B cell (primary cell): ENCODE data around the gene FAM53B. TPM values are rescaled to one million over a fixed set of nuclear protein-coding genes. Genes with fewer than 3 reads are reported as not detected.

ENCODE experiments used
- ATAC-seq: fragments of 200-7000 bp; cut with Tn5 transposase; one replicate; pipeline ENCODE4 v1.10.0; 2021; ENCODE audit warnings: low read depth, mild to moderate bottlenecking, moderate number of reproducible peaks, moderate library complexity
- CTCF ChIA-PET: fragments of 350-600 bp; sonication (Branson Sonifier 250); formaldehyde crosslinking; loops from one replicate; lab custom pipeline; 2021; ENCODE audit warnings: antibody characterized with exemption, inconsistent platforms; lab: Charles Lee
- POLR2A ChIA-PET: fragments of 350-600 bp; sonication (Branson Sonifier 250); formaldehyde crosslinking; loops from one replicate; lab custom pipeline; 2021; ENCODE audit warnings: antibody characterized with exemption; lab: Charles Lee
- DNase-seq: peaks from one replicate; pipeline ENCODE4 v3.0.0; 2013
- H2AFZ ChIP-seq: 2 replicates; pipeline ENCODE4 v1.6.1; 2012; ENCODE audit warnings: mild to moderate bottlenecking, low read depth, low read length; ENCODE audit not compliant: insufficient read depth, poor library complexity, severe bottlenecking
- H3K27ac ChIP-seq, 2 donors: 1 replicate in 1 of 2; 2 replicates in 1 of 2; pipeline ENCODE4 v1.5.1; 2012 to 2013; ENCODE audit warnings: low read length in 2 of 2, mild to moderate bottlenecking in 2 of 2, moderate library complexity in 1 of 2
- H3K27me3 ChIP-seq, 4 experiments: fragments of 200-600 bp in 1 of 4; sonication (generic) in 1 of 4; replicated peaks in 1 of 4; 1 replicate in 2 of 4; 2 replicates in 2 of 4; pipeline versions ENCODE4 v1.6.1 to v1.7.0; 2013 to 2016; ENCODE audit warnings: low read length in 3 of 4, mild to moderate bottlenecking in 2 of 4, mixed read lengths in 1 of 4, moderate library complexity in 1 of 4; ENCODE audit not compliant: insufficient read depth in 4 of 4, control insufficient read depth in 3 of 4; ENCODE audit errors: control extremely low read depth in 1 of 4
- H3K36me3 ChIP-seq, 2 experiments: replicated peaks in 1 of 2; 1 replicate in 1 of 2; 2 replicates in 1 of 2; pipeline versions ENCODE4 v1.6.1 to v1.7.1; 2013; ENCODE audit warnings: low read length in 1 of 2; ENCODE audit not compliant: insufficient read depth in 2 of 2, control insufficient read depth in 1 of 2; ENCODE audit errors: control extremely low read depth in 1 of 2, extremely low read depth in 1 of 2
- H3K4me1 ChIP-seq, 2 donors: fragments of 200-600 bp in 1 of 2; sonication (generic) in 1 of 2; 1 replicate in 1 of 2; 2 replicates in 1 of 2; pipeline versions ENCODE4 v1.5.1 to v1.6.1; 2013 to 2017; ENCODE audit warnings: low read length in 2 of 2; ENCODE audit not compliant: control insufficient read depth in 2 of 2, insufficient read depth in 2 of 2
- H3K4me2 ChIP-seq: replicated peaks from 2 replicates; pipeline ENCODE3; 2012; ENCODE audit warnings: mild to moderate bottlenecking, low read depth, low read length; ENCODE audit not compliant: poor library complexity, severe bottlenecking
- H3K4me3 ChIP-seq, 5 experiments: fragments of 200-600 bp in 1 of 5; sonication (generic) in 1 of 5; 1 replicate in 3 of 5; 2 replicates in 2 of 5; pipeline versions ENCODE4 v1.5.1 to v1.7.0; 2011 to 2016; ENCODE audit warnings: low read length in 4 of 5, mild to moderate bottlenecking in 4 of 5, low read depth in 2 of 5, control low read depth in 1 of 5, moderate library complexity in 1 of 5; ENCODE audit not compliant: insufficient read depth in 1 of 5; ENCODE audit errors: control extremely low read depth in 1 of 5, extremely low read depth in 1 of 5
- H3K79me2 ChIP-seq: fragments of 200-600 bp; sonication (generic); one replicate; pipeline ENCODE4 v1.6.0; 2016; ENCODE audit warnings: low read length; ENCODE audit not compliant: control insufficient read depth, insufficient read depth
- H3K9ac ChIP-seq: fragments of 200-600 bp; sonication (generic); 2 replicates; pipeline ENCODE4 v1.6.1; 2017; ENCODE audit warnings: mild to moderate bottlenecking, low read length, moderate library complexity
- H3K9me3 ChIP-seq, 3 donors: one replicate each; pipeline versions ENCODE4 v1.6.1 to v1.7.1; 2013; ENCODE audit warnings: low read length in 2 of 3; ENCODE audit not compliant: control insufficient read depth in 2 of 3, insufficient read depth in 1 of 3; ENCODE audit errors: control extremely low read depth in 1 of 3
- H4K20me1 ChIP-seq: 2 replicates; pipeline ENCODE4 v1.6.0; 2012; ENCODE audit warnings: mild to moderate bottlenecking, low read length; ENCODE audit not compliant: insufficient read depth, control insufficient read depth, poor library complexity, severe bottlenecking
- H3K27ac Mint-ChIP-seq: one replicate; pipeline ENCODE4 v1.8.0; 2021; ENCODE audit warnings: mixed read lengths
- H3K27me3 Mint-ChIP-seq: one replicate; pipeline ENCODE4 v1.8.0; 2021; ENCODE audit warnings: mixed read lengths
- H3K4me1 Mint-ChIP-seq: one replicate; pipeline ENCODE4 v1.8.0; 2021; ENCODE audit warnings: mixed read lengths
- H3K4me3 Mint-ChIP-seq: one replicate; pipeline ENCODE4 v1.8.0; 2021; ENCODE audit warnings: mixed read lengths
- H3K9me3 Mint-ChIP-seq: one replicate; pipeline ENCODE4 v1.8.0; 2022; ENCODE audit warnings: mixed read lengths; ENCODE audit not compliant: insufficient read depth
- CTCF ChIP-seq: fragments of 200-600 bp; IDR thresholded peaks from one replicate; pipeline ENCODE4 v1.8.0; 2022; ENCODE audit warnings: antibody characterized with exemption, mild to moderate bottlenecking
- EZH2 ChIP-seq: IDR thresholded peaks from 2 replicates; pipeline ENCODE4 v1.6.1; 2012; ENCODE audit warnings: borderline replicate concordance, low read depth, mild to moderate bottlenecking, moderate library complexity, low read length; ENCODE audit not compliant: insufficient read depth, poor library complexity, severe bottlenecking
- WGBS: methylation state at CpG from one replicate; pipeline ENCODE4 v1.1.5; 2013; ENCODE audit warnings: missing lambda C conversion rate; ENCODE audit not compliant: insufficient coverage; 5-methylcytosine and 5-hydroxymethylcytosine counted together
- intact Hi-C: fragments of 100-400 bp; cut with micrococcal nuclease; formaldehyde crosslinking; loops from one replicate; pipeline ENCODE4 v1.10.0; 2022
- polyA plus RNA-seq: library from polyadenylated mRNA; depleted of rRNA; stranded (reverse); fragments of >200 nt; gene quantifications from 2 replicates; pipeline ENCODE4 v1.2.3, GENCODE V29; 2012
- total RNA-seq, 2 donors: library from RNA; stranded (reverse); fragments of 120-200 nt in 1 of 2; gene quantifications; 1 replicate in 1 of 2; 2 replicates in 1 of 2; pipeline versions ENCODE4 v1.2.3 to v1.2.4, GENCODE V29; 2013 to 2022

FAM53B gene
- total and polyA plus RNA-seq, 2 donors (not counting 1 experiment from before 2014, with no cell fraction given), result 51.2 to 186 TPM

GRCh38 chr10:124587811-124588211, 156.4 kb downstream of the FAM53B start:
- Histone ChIP-seq H3K36me3 (no peaks in the 10 kb centered on the region), H3K79me2 (peaks cover 22% of the 10 kb centered on the region), H3K9ac (no peak overlapping the region), H3K4me1 (peaks cover 44 to 47% of the 10 kb centered on the region in 2 donors), H3K9me3 (peaks cover 0 to 10% (median 0%) of the 10 kb centered on the region in 3 donors), H3K27ac (peak overlapping the region in 1 of 2 donors; percentile 29), H4K20me1 (no peaks in the 10 kb centered on the region), H3K27me3 (no peaks in the 10 kb centered on the region), H3K4me3 (no peak overlapping the region), H2AFZ (no peak overlapping the region), H3K4me2 (peak overlapping the region; percentile 37)
- POLR2A ChIA-PET, result interaction anchor here (0.6 to 2.9 kb wide), 6 partner anchors 9 to 146 kb away, joined by 4 to 18 read pairs (median 7); no protein-coding TSS in a partner anchor
- intact Hi-C loops, result loop anchor here (1.0 to 5.0 kb wide), 3 partner anchors 13 to 36 kb away; no protein-coding TSS in a partner anchor
- no peak for TF ChIP-seq EZH2
- no peak for TF ChIP-seq CTCF
- H3K27me3 Mint-ChIP-seq, result no peaks in the 10 kb centered on the region
- peak overlapping the region; percentile 52 for H3K4me3 Mint-ChIP-seq
- H3K9me3 Mint-ChIP-seq, result no peaks in the 10 kb centered on the region
- no peak for ATAC-seq
- CTCF ChIA-PET, result interaction anchor here (0.7 to 2.2 kb wide), 6 partner anchors 9 to 153 kb away, joined by 3 to 12 read pairs (median 4); no protein-coding TSS in a partner anchor
- H3K4me1 Mint-ChIP-seq, result peaks cover 58% of the 10 kb centered on the region
- H3K27ac Mint-ChIP-seq, result peak overlapping the region; percentile 61
- DNase-seq, result no peak
- 75% methylated on average over 10 of the region's 11 CpGs for WGBS

GRCh38 chr10:124586142-124586541, 158.0 kb downstream of the FAM53B start:
- Mint-ChIP-seq H3K9me3 (no peaks in the 10 kb centered on the region), H3K27ac (peak overlapping the region; percentile 77), H3K4me3 (peak overlapping the region; percentile 42), H3K27me3 (no peaks in the 10 kb centered on the region), H3K4me1 (peaks cover 52% of the 10 kb centered on the region)
- Histone ChIP-seq H3K36me3 (no peaks in the 10 kb centered on the region), H3K4me3 (no peak overlapping the region), H3K27me3 (no peaks in the 10 kb centered on the region), H3K4me2 (peak overlapping the region; percentile 37), H3K79me2 (peaks cover 16% of the 10 kb centered on the region), H3K27ac (no peak overlapping the region), H3K9me3 (no peaks in the 10 kb centered on the region), H3K9ac (no peak overlapping the region), H2AFZ (no peak overlapping the region), H4K20me1 (no peaks in the 10 kb centered on the region), H3K4me1 (peaks cover 35 to 37% of the 10 kb centered on the region in 2 donors)
- DNase-seq (no peak), ATAC-seq (no peak)
- 100% methylated on average over 1 of the region's 3 CpGs for WGBS
- intact Hi-C loops, result loop anchor here (5.0 kb wide), 2 partner anchors 34 to 36 kb away; no protein-coding TSS in a partner anchor
- ChIA-PET CTCF (interaction anchor here (0.7 to 2.2 kb wide), 3 partner anchors 41 to 590 kb away, joined by 3 to 12 read pairs (median 3); no protein-coding TSS in a partner anchor), POLR2A (interaction anchor here (0.7 to 1.1 kb wide), 3 partner anchors 8 to 49 kb away, joined by 3 to 6 read pairs (median 3); no protein-coding TSS in a partner anchor)
- TF ChIP-seq CTCF, result no peak
- no peak for TF ChIP-seq EZH2
